Gastroesophageal sphincter (tissue), 4 donors: Measurements from ENCODE around the gene FAM168B. TPM values are rescaled to one million over a fixed set of nuclear protein-coding genes. Genes with fewer than 3 reads are reported as not detected.

ENCODE experiments used
- ATAC-seq: fragments of 150-250 bp; one replicate; pipeline ENCODE4 v1.9.1; 2016; ENCODE audit warnings: mild to moderate bottlenecking, moderate library complexity
- H3K27ac ChIP-seq, 4 donors: fragments of 200-600 bp; sonication (generic) in 3 of 4; 1 replicate in 3 of 4; 2 replicates in 1 of 4; pipeline ENCODE4 v1.5.1; 2016 to 2019
- H3K27me3 ChIP-seq: fragments of 200-600 bp; sonication (generic); one replicate; pipeline ENCODE4 v1.5.1; 2019
- H3K36me3 ChIP-seq, 2 donors: fragments of 200-600 bp; sonication (generic); one replicate each; pipeline ENCODE4 v1.5.1; 2019; ENCODE audit warnings: control low read depth in 1 of 2
- H3K4me1 ChIP-seq, 3 donors: fragments of 200-600 bp; sonication (generic); 1 replicate in 2 of 3; 2 replicates in 1 of 3; pipeline ENCODE4 v1.5.1; 2016 to 2019; ENCODE audit warnings: control low read depth in 2 of 3
- H3K4me3 ChIP-seq, 2 donors: fragments of 200-600 bp; sonication (generic); one replicate each; pipeline ENCODE4 v1.5.1; 2019; ENCODE audit warnings: mild to moderate bottlenecking in 1 of 2, moderate library complexity in 1 of 2
- H3K9me3 ChIP-seq, 3 donors: fragments of 200-600 bp; sonication (generic); one replicate each; pipeline ENCODE4 v1.5.1; 2017 to 2019; ENCODE audit warnings: control low read depth in 2 of 3
- CTCF ChIP-seq, 4 experiments: fragments of 200-600 bp in 2 of 4; fragments of 450-650 bp in 2 of 4; sonication (generic) in 1 of 4; IDR thresholded peaks; one replicate each; pipeline ENCODE4 v1.5.1; 2017 to 2019; ENCODE audit warnings: antibody characterized with exemption in 4 of 4, mild to moderate bottlenecking in 2 of 4, moderate library complexity in 2 of 4
- EP300 ChIP-seq: sonication (generic); formaldehyde crosslinking; IDR thresholded peaks from one replicate; pipeline ENCODE4 v1.6.1; 2017; ENCODE audit warnings: antibody characterized with exemption, mild to moderate bottlenecking
- POLR2A ChIP-seq, 2 donors: fragments of 450-650 bp; IDR thresholded peaks; one replicate each; pipeline ENCODE4 v1.6.1; 2017; ENCODE audit warnings: antibody characterized with exemption in 2 of 2, mild to moderate bottlenecking in 2 of 2, moderate library complexity in 1 of 2
- POLR2AphosphoS5 ChIP-seq: sonication (generic); formaldehyde crosslinking; IDR thresholded peaks from one replicate; pipeline ENCODE4 v1.6.1; 2017; ENCODE audit warnings: antibody characterized with exemption
- WGBS, 2 donors: methylation state at CpG; one replicate each; pipeline ENCODE4 v1.1.5; 2018; ENCODE audit warnings: low coverage in 1 of 2; 5-methylcytosine and 5-hydroxymethylcytosine counted together
- total RNA-seq, 4 donors: library from RNA; depleted of rRNA; stranded (reverse); fragments of >200 nt; gene quantifications; one replicate each; pipeline ENCODE4 v1.1.0, GENCODE V29; 2016

FAM168B gene
- total RNA-seq, 4 donors from 2014 or later: 184 to 244 (median 198) TPM

- TF ChIP-seq POLR2AphosphoS5: no peak
- TF ChIP-seq EP300: no peak
- no peak for TF ChIP-seq POLR2A (IDR thresholded peaks at IDR 0.05)
- no peak for TF ChIP-seq CTCF (IDR thresholded peaks at IDR 0.05)
- H3K9me3 ChIP-seq: no peaks in the 10 kb centered on the region
- H3K36me3 ChIP-seq: no peaks in the 10 kb centered on the region
- ATAC-seq: no peak
- no peak overlapping the region for H3K27ac ChIP-seq
- H3K27me3 ChIP-seq: peaks cover 27% of the 10 kb centered on the region
- peaks cover 0 to 5% (median 0%) of the 10 kb centered on the region in 3 donors for H3K4me1 ChIP-seq
- no peak overlapping the region for H3K4me3 ChIP-seq
These were observed 79.1 kb downstream of the FAM168B start for GRCh38 chr2:131014141-131014540.

- TF ChIP-seq POLR2AphosphoS5 (no peak), POLR2A (IDR thresholded peaks at IDR 0.05) (no peak), EP300 (no peak), CTCF (IDR thresholded peaks at IDR 0.05) (no peak)
- Histone ChIP-seq H3K36me3 (no peaks in the 10 kb centered on the region), H3K27me3 (peaks cover 27% of the 10 kb centered on the region), H3K4me3 (no peak overlapping the region), H3K4me1 (no peaks in the 10 kb centered on the region), H3K27ac (no peak overlapping the region), H3K9me3 (no peaks in the 10 kb centered on the region)
- 47 to 70% methylated on average over 5 to 6 of the region's 7 CpGs for WGBS, 2 donors
- no peak for ATAC-seq
These were observed 81.8 kb downstream of the FAM168B start for GRCh38 chr2:131011486-131011885.

- H3K9me3 ChIP-seq: no peaks in the 10 kb centered on the region
- 73 to 78% methylated on average over 4 of the region's 4 CpGs for WGBS, 2 donors
- TF ChIP-seq EP300 (no peak), POLR2A (IDR thresholded peaks at IDR 0.05) (no peak), POLR2AphosphoS5 (no peak), CTCF (IDR thresholded peaks at IDR 0.05) (no peak)
- no peak overlapping the region for H3K4me3 ChIP-seq
- no peak for ATAC-seq
- peaks cover 28% of the 10 kb centered on the region for H3K27me3 ChIP-seq
- no peak overlapping the region for H3K27ac ChIP-seq
- H3K4me1 ChIP-seq: no peaks in the 10 kb centered on the region
- no peaks in the 10 kb centered on the region for H3K36me3 ChIP-seq
These were observed 82.7 kb downstream of the FAM168B start for GRCh38 chr2:131010566-131010965.

- TF ChIP-seq POLR2A (IDR thresholded peaks at IDR 0.05) (no peak), CTCF (IDR thresholded peaks at IDR 0.05) (no peak), POLR2AphosphoS5 (no peak), EP300 (no peak)
- H3K36me3 ChIP-seq: no peaks in the 10 kb centered on the region
- no peak overlapping the region for H3K4me3 ChIP-seq
- no peak overlapping the region for H3K27ac ChIP-seq
- H3K9me3 ChIP-seq: no peaks in the 10 kb centered on the region
- peaks cover 32% of the 10 kb centered on the region for H3K27me3 ChIP-seq
- H3K4me1 ChIP-seq: no peaks in the 10 kb centered on the region
- ATAC-seq: no peak
- 61 to 93% methylated on average over 4 to 6 of the region's 6 CpGs for WGBS, 2 donors
These were observed 83.4 kb downstream of the FAM168B start for GRCh38 chr2:131009713-131010475.

GRCh38 chr2:131008967-131009366, 84.3 kb downstream of the FAM168B start:
- WGBS, 2 donors: 100% methylated on average over 1 of the region's 1 CpG; no CpG with 5 or more reads in 1 of the 2 donors
- H3K4me3 ChIP-seq: no peak overlapping the region
- H3K36me3 ChIP-seq: no peaks in the 10 kb centered on the region
- no peaks in the 10 kb centered on the region for H3K9me3 ChIP-seq
- H3K4me1 ChIP-seq: no peaks in the 10 kb centered on the region
- no peak for ATAC-seq
- H3K27me3 ChIP-seq: peaks cover 40% of the 10 kb centered on the region
- no peak overlapping the region for H3K27ac ChIP-seq
- TF ChIP-seq POLR2A (IDR thresholded peaks at IDR 0.05) (no peak), POLR2AphosphoS5 (no peak), EP300 (no peak), CTCF (IDR thresholded peaks at IDR 0.05) (no peak)
